ENCODE data around the gene ILDR1. TPM values are rescaled to one million over a fixed set of nuclear protein-coding genes. Genes with fewer than 3 reads are reported as not detected.

Gene ILDR1
- total RNA-seq, 1 donor from 2014 or later: not detected

GRCh38 chr3:122003112-122003511, 18.9 kb downstream of the ILDR1 start:
- H3K4me1 Mint-ChIP-seq: no peaks in the 10 kb centered on the region
- H3K36me3 Mint-ChIP-seq (ENCODE audit: low read depth): no peaks in the 10 kb centered on the region
- no peaks in the 10 kb centered on the region for H3K27me3 Mint-ChIP-seq (ENCODE audit: low read depth)
- no peak overlapping the region for H3K4me3 Mint-ChIP-seq
- TF ChIP-seq, protein P1, sequence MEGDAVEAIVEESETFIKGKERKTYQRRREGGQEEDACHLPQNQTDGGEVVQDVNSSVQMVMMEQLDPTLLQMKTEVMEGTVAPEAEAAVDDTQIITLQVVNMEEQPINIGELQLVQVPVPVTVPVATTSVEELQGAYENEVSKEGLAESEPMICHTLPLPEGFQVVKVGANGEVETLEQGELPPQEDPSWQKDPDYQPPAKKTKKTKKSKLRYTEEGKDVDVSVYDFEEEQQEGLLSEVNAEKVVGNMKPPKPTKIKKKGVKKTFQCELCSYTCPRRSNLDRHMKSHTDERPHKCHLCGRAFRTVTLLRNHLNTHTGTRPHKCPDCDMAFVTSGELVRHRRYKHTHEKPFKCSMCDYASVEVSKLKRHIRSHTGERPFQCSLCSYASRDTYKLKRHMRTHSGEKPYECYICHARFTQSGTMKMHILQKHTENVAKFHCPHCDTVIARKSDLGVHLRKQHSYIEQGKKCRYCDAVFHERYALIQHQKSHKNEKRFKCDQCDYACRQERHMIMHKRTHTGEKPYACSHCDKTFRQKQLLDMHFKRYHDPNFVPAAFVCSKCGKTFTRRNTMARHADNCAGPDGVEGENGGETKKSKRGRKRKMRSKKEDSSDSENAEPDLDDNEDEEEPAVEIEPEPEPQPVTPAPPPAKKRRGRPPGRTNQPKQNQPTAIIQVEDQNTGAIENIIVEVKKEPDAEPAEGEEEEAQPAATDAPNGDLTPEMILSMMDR (conservative IDR thresholded peaks at IDR 0.05): no peak
- DNase-seq (ENCODE audit: low read depth, low spot score): no peak
- no peaks in the 10 kb centered on the region for H3K9me3 Mint-ChIP-seq
- H3K27ac Mint-ChIP-seq (ENCODE audit: unreplicated experiment): no peak overlapping the region

GRCh38 chr3:122002611-122003010, 19.4 kb downstream of the ILDR1 start:
- Mint-ChIP-seq H3K9me3 (no peaks in the 10 kb centered on the region), H3K27ac (ENCODE audit: unreplicated experiment) (no peak overlapping the region), H3K4me1 (no peaks in the 10 kb centered on the region), H3K27me3 (ENCODE audit: low read depth) (no peaks in the 10 kb centered on the region), H3K4me3 (no peak overlapping the region), H3K36me3 (ENCODE audit: low read depth) (no peaks in the 10 kb centered on the region)
- TF ChIP-seq, protein P1 (conservative IDR thresholded peaks at IDR 0.05): no peak
- no peak for DNase-seq (ENCODE audit: low read depth, low spot score)

- H3K27ac Mint-ChIP-seq (ENCODE audit: unreplicated experiment): no peak overlapping the region
- TF ChIP-seq, protein P1 (conservative IDR thresholded peaks at IDR 0.05): no peak
- H3K4me3 Mint-ChIP-seq: no peak overlapping the region
- no peaks in the 10 kb centered on the region for H3K4me1 Mint-ChIP-seq
- no peaks in the 10 kb centered on the region for H3K9me3 Mint-ChIP-seq
- H3K27me3 Mint-ChIP-seq (ENCODE audit: low read depth): no peaks in the 10 kb centered on the region
- H3K36me3 Mint-ChIP-seq (ENCODE audit: low read depth): no peaks in the 10 kb centered on the region
- DNase-seq (ENCODE audit: low read depth, low spot score): no peak
Measured at GRCh38 chr3:122001892-122002291, 20.2 kb downstream of the ILDR1 start.

DNA sequence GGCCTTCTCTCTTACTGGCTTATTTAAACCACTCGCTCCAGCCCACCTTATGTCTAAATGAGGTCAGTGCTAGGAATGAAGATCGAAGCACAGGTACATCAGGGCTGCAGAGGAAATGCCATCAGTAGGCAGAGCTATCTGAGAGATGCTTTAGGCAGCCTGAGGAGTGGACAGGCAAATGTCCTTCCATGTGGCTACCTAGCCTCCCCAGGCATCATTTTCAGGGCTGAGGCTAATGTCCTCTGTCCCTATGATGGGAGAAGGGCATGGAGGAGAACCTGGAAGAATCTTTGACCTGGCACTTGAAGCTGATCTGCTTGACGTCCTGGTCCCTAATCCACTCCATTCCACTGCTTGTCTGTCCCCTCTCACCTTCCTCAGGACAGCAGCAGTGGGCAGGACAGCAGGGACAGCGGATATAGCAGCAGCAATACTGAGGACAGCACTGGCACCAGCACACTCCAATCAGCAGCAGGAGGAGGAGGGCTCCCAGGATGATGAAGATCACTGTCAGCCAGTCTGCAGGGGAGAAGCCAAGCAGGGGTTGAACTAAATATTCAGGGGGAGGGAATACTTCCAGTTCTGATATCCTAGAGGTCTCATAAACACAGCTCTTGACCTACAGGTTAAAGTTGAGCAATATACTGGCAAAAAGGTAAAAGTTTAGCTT, 21.0 kb downstream of the ILDR1 start:
- Mint-ChIP-seq H3K9me3 (no peaks in the 10 kb centered on the region), H3K27me3 (ENCODE audit: low read depth) (no peaks in the 10 kb centered on the region), H3K27ac (ENCODE audit: unreplicated experiment) (no peak overlapping the region), H3K4me3 (no peak overlapping the region), H3K36me3 (ENCODE audit: low read depth) (no peaks in the 10 kb centered on the region), H3K4me1 (no peaks in the 10 kb centered on the region)
- TF ChIP-seq, protein P1 (conservative IDR thresholded peaks at IDR 0.05): no peak
- no peak for DNase-seq (ENCODE audit: low read depth, low spot score)

GRCh38 chr3:121999931-122000330, 22.1 kb downstream of the ILDR1 start:
- Mint-ChIP-seq H3K27me3 (ENCODE audit: low read depth) (no peaks in the 10 kb centered on the region), H3K4me1 (no peaks in the 10 kb centered on the region), H3K36me3 (ENCODE audit: low read depth) (no peaks in the 10 kb centered on the region), H3K27ac (ENCODE audit: unreplicated experiment) (no peak overlapping the region), H3K9me3 (no peaks in the 10 kb centered on the region), H3K4me3 (no peak overlapping the region)
- TF ChIP-seq, protein P1 (conservative IDR thresholded peaks at IDR 0.05): no peak
- DNase-seq (ENCODE audit: low read depth, low spot score): no peak

All from neural crest cell (in vitro differentiated cells).